ENCODE data around the gene METRN. TPM values are rescaled to one million over a fixed set of nuclear protein-coding genes. Genes with fewer than 3 reads are reported as not detected.
A peak's percentile ranks its signal among the peaks of the same experiment; 100 is the strongest.

The METRN gene
- total RNA-seq, 2 donors from 2014 or later: 3.8 to 4.3 TPM

- Mint-ChIP-seq H3K4me1 (peaks cover 8% of the 10 kb centered on the region), H3K27me3 (no peaks in the 10 kb centered on the region), H3K27ac (no peak overlapping the region), H3K36me3 (ENCODE audit: low read depth) (no peaks in the 10 kb centered on the region), H3K4me3 (peak overlapping the region; percentile 70)
- no peak for DNase-seq
- H3K9me3 ChIP-seq (ENCODE audit: control insufficient read depth, low read length, poor library complexity, severe bottlenecking): no peaks in the 10 kb centered on the region
- no peak for ATAC-seq
Measured at GRCh38 chr16:722835-723633, 8.1 kb downstream of the METRN start.

- Mint-ChIP-seq H3K27ac (no peak overlapping the region), H3K4me1 (peaks cover 8% of the 10 kb centered on the region), H3K4me3 (no peak overlapping the region), H3K27me3 (no peaks in the 10 kb centered on the region), H3K36me3 (ENCODE audit: low read depth) (no peaks in the 10 kb centered on the region)
- DNase-seq (no peak), ATAC-seq (no peak)
- no peaks in the 10 kb centered on the region for H3K9me3 ChIP-seq (ENCODE audit: control insufficient read depth, low read length, poor library complexity, severe bottlenecking)
Measured at GRCh38 chr16:723695-724094, 8.8 kb downstream of the METRN start.

GRCh38 chr16:724188-725040 lies 9.5 kb downstream of the METRN start:
- peaks cover 4% of the 10 kb centered on the region for H3K4me1 Mint-ChIP-seq
- H3K27ac Mint-ChIP-seq: no peak overlapping the region
- no peaks in the 10 kb centered on the region for H3K9me3 ChIP-seq (ENCODE audit: control insufficient read depth, low read length, poor library complexity, severe bottlenecking)
- no peaks in the 10 kb centered on the region for H3K36me3 Mint-ChIP-seq (ENCODE audit: low read depth)
- ATAC-seq (no peak), DNase-seq (no peak)
- H3K27me3 Mint-ChIP-seq: no peaks in the 10 kb centered on the region
- H3K4me3 Mint-ChIP-seq: no peak overlapping the region

- Mint-ChIP-seq H3K4me1 (peaks cover 2% of the 10 kb centered on the region), H3K4me3 (no peak overlapping the region), H3K27ac (no peak overlapping the region), H3K36me3 (ENCODE audit: low read depth) (no peaks in the 10 kb centered on the region), H3K27me3 (no peaks in the 10 kb centered on the region)
- DNase-seq (no peak), ATAC-seq (no peak)
- H3K9me3 ChIP-seq (ENCODE audit: control insufficient read depth, low read length, poor library complexity, severe bottlenecking): no peaks in the 10 kb centered on the region
Measured at GRCh38 chr16:725041-725376, 10.1 kb downstream of the METRN start.

- Mint-ChIP-seq H3K4me1 (no peaks in the 10 kb centered on the region), H3K27me3 (no peaks in the 10 kb centered on the region), H3K36me3 (ENCODE audit: low read depth) (no peaks in the 10 kb centered on the region), H3K27ac (no peak overlapping the region), H3K4me3 (peak overlapping the region; percentile 41)
- ATAC-seq (no peak), DNase-seq (no peak)
- no peaks in the 10 kb centered on the region for H3K9me3 ChIP-seq (ENCODE audit: control insufficient read depth, low read length, poor library complexity, severe bottlenecking)
Measured at GRCh38 chr16:725463-726187, 10.7 kb downstream of the METRN start.

GRCh38 chr16:726188-726437 lies 11.2 kb downstream of the METRN start:
- H3K4me3 Mint-ChIP-seq: peak overlapping the region; percentile 41
- no peaks in the 10 kb centered on the region for H3K4me1 Mint-ChIP-seq
- H3K27me3 Mint-ChIP-seq: no peaks in the 10 kb centered on the region
- ATAC-seq: no peak
- H3K27ac Mint-ChIP-seq: peak overlapping the region; percentile 54
- H3K9me3 ChIP-seq (ENCODE audit: control insufficient read depth, low read length, poor library complexity, severe bottlenecking): no peaks in the 10 kb centered on the region
- DNase-seq: no peak
- no peaks in the 10 kb centered on the region for H3K36me3 Mint-ChIP-seq (ENCODE audit: low read depth)

GRCh38 chr16:726438-727290 lies 11.7 kb downstream of the METRN start, which contains the start of the genes CCDC78 and HAGHL:
Gene CCDC78, minus strand, starts transcription at chr16:726443. Its CDS starts 76 bp downstream, at chr16:726367.
Gene HAGHL, plus strand, starts transcription at chr16:727106. Its CDS starts 404 bp downstream, at chr16:727510.
- H3K4me3 Mint-ChIP-seq: peak within 1 kb of the TSS; percentile 83
- H3K4me1 Mint-ChIP-seq: no peaks in the 10 kb centered on the region
- ATAC-seq: peak; percentile 23
- H3K36me3 Mint-ChIP-seq (ENCODE audit: low read depth): no peaks in the 10 kb centered on the region
- peak within 1 kb of the TSS; percentile 54 for H3K27ac Mint-ChIP-seq
- DNase-seq: peak in 2 of 3 donors; percentile 50 to 56
- H3K27me3 Mint-ChIP-seq: no peaks in the 10 kb centered on the region
- no peaks in the 10 kb centered on the region for H3K9me3 ChIP-seq (ENCODE audit: control insufficient read depth, low read length, poor library complexity, severe bottlenecking)

- Mint-ChIP-seq H3K4me3 (peak overlapping the region; percentile 57), H3K36me3 (ENCODE audit: low read depth) (no peaks in the 10 kb centered on the region), H3K4me1 (no peaks in the 10 kb centered on the region), H3K27ac (no peak overlapping the region), H3K27me3 (no peaks in the 10 kb centered on the region)
- H3K9me3 ChIP-seq (ENCODE audit: control insufficient read depth, low read length, poor library complexity, severe bottlenecking): no peaks in the 10 kb centered on the region
- DNase-seq: no peak
- ATAC-seq: peak; percentile 15
Measured at GRCh38 chr16:727291-727977, 12.5 kb downstream of the METRN start.

- H3K27me3 Mint-ChIP-seq: no peaks in the 10 kb centered on the region
- no peak overlapping the region for H3K27ac Mint-ChIP-seq
- DNase-seq: peak; percentile 55 to 62 (median 59)
- H3K36me3 Mint-ChIP-seq (ENCODE audit: low read depth): no peaks in the 10 kb centered on the region
- peak; percentile 83 for ATAC-seq
- H3K9me3 ChIP-seq (ENCODE audit: control insufficient read depth, low read length, poor library complexity, severe bottlenecking): no peaks in the 10 kb centered on the region
- peak overlapping the region; percentile 57 for H3K4me3 Mint-ChIP-seq
- no peaks in the 10 kb centered on the region for H3K4me1 Mint-ChIP-seq
Measured at GRCh38 chr16:728131-728889, 13.4 kb downstream of the METRN start.

- peak overlapping the region; percentile 56 for H3K4me3 Mint-ChIP-seq
Measured at GRCh38 chr16:728890-729744, 14.2 kb downstream of the METRN start.

More at GRCh38 chr16:728890-729744, 14.2 kb downstream of the METRN start:
- ATAC-seq: no peak
- H3K9me3 ChIP-seq (ENCODE audit: control insufficient read depth, low read length, poor library complexity, severe bottlenecking): no peaks in the 10 kb centered on the region
- no peak for DNase-seq
- no peaks in the 10 kb centered on the region for H3K4me1 Mint-ChIP-seq
- no peaks in the 10 kb centered on the region for H3K36me3 Mint-ChIP-seq (ENCODE audit: low read depth)
- H3K27ac Mint-ChIP-seq: no peak overlapping the region
- H3K27me3 Mint-ChIP-seq: no peaks in the 10 kb centered on the region

All from T-helper 17 cell (primary cell).